Measurements from ENCODE around the gene TNFAIP8L2.

Gene TNFAIP8L2

GRCh38 chr1:151143986-151144385 is 12.5 kb upstream of the TNFAIP8L2 start:
- Histone ChIP-seq H3K27me3 (ENCODE audit: control insufficient read depth in 1 of 2, insufficient read depth in 1 of 2, low read length in 2 of 2) (peaks cover 8 to 21% of the 10 kb centered on the region in 2 experiments), H2BK5ac (ENCODE audit: low read depth, low read length, poor library complexity, severe bottlenecking) (no peak overlapping the region), H2BK120ac (ENCODE audit: low read depth, low read length) (no peak overlapping the region), H3K14ac (ENCODE audit: low read length in 2 of 2) (no peak overlapping the region), H3K4ac (ENCODE audit: low read depth in 1 of 2, low read length in 2 of 2) (no peak overlapping the region), H3K4me2 (ENCODE audit: low read length, poor library complexity, severe bottlenecking) (no peak overlapping the region), H2AK5ac (ENCODE audit: low read length, severe bottlenecking) (no peak overlapping the region), H3K79me1 (replicated peaks; ENCODE audit: low read length, poor library complexity, severe bottlenecking) (peaks cover 3% of the 10 kb centered on the region), H3K36me3 (ENCODE audit: control insufficient read depth in 1 of 2, insufficient read depth in 2 of 2, low read depth in 1 of 2, low read length in 2 of 2) (peaks cover 0 to 14% of the 10 kb centered on the region in 2 experiments), H3K4me1 (ENCODE audit: control insufficient read depth, insufficient read depth, low read depth, low read length) (peaks cover 22% of the 10 kb centered on the region), H3K18ac (ENCODE audit: low read depth in 1 of 2, low read length in 2 of 2) (no peak overlapping the region), H2AFZ (ENCODE audit: low read depth, low read length) (no peak overlapping the region), H4K91ac (ENCODE audit: low read length) (no peak overlapping the region), H4K8ac (ENCODE audit: low read length) (no peak overlapping the region), H3K4me3 (ENCODE audit: insufficient read depth in 1 of 2, low read depth in 1 of 2, low read length in 2 of 2) (no peak overlapping the region), H3K9ac (ENCODE audit: low read length) (no peak overlapping the region), H2BK15ac (ENCODE audit: low read depth, poor library complexity, severe bottlenecking) (no peak overlapping the region), H3K27ac (ENCODE audit: low read length, poor library complexity, severe bottlenecking) (no peak overlapping the region), H3K23ac (ENCODE audit: low read length in 2 of 2) (no peak overlapping the region), H3K9me3 (ENCODE audit: control insufficient read depth, low read length) (no peaks in the 10 kb centered on the region), H2BK12ac (ENCODE audit: low read length in 2 of 2) (no peak overlapping the region)
- 46% methylated on average over 4 of the region's 5 CpGs for WGBS
- DNase-seq: no peak

DNA sequence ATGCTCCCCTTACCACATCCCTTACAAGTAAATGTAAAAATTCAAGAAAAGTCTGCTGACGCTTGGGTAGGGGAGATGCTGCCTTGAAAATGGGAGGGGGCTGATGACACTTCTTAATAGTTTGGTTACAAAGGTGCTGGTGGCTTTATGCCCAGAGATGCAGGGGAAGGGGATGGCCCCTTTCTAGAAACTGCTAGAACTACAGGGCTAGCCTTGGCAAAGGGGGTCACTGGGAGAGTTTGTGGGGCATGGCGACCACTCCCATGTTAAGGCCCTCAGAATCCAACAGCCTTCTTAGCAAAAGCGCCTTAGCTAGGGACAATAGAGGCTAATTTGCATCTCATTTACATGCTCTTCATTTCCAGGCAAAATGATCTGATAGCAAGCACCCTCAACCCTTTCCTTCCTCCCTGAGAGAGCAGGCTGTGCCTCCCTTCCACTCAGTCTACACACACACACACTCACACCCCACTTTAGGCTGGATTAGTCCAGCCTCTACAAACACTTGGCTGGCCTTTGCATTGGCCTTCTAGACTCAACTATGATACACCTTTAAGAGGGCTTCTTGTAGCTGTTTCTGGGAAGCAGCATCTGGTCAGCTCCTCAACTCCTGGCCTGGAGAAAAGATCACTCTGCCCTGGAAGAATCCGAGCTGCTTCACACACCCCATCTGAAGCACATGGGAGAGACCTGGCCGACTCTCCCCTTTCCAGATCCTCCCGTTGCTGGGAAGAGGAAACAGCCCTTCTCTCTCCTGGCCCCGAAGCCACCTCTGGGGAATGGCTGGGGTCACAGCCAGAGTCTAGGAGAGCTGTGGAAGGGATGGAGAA is 11.8 kb upstream of the TNFAIP8L2 start:
- peaks cover 0 to 11% of the 10 kb centered on the region in 2 experiments for H3K36me3 ChIP-seq (ENCODE audit: control insufficient read depth in 1 of 2, insufficient read depth in 2 of 2, low read depth in 1 of 2, low read length in 2 of 2)
- H3K79me1 ChIP-seq (replicated peaks; ENCODE audit: low read length, poor library complexity, severe bottlenecking): peaks cover 3% of the 10 kb centered on the region
- H3K9me3 ChIP-seq (ENCODE audit: control insufficient read depth, low read length): no peaks in the 10 kb centered on the region
- no peak overlapping the region for H2BK15ac ChIP-seq (ENCODE audit: low read depth, poor library complexity, severe bottlenecking)
- H2BK12ac ChIP-seq (ENCODE audit: low read length in 2 of 2): no peak overlapping the region
- no peak overlapping the region for H2BK5ac ChIP-seq (ENCODE audit: low read depth, low read length, poor library complexity, severe bottlenecking)
- no peak overlapping the region for H3K14ac ChIP-seq (ENCODE audit: low read length in 2 of 2)
- H3K4me1 ChIP-seq (ENCODE audit: control insufficient read depth, insufficient read depth, low read depth, low read length): peaks cover 22% of the 10 kb centered on the region
- no peak for DNase-seq
- no peak overlapping the region for H4K91ac ChIP-seq (ENCODE audit: low read length)
- peak overlapping the region; percentile 71 for H3K9ac ChIP-seq (ENCODE audit: low read length)
- H3K18ac ChIP-seq (ENCODE audit: low read depth in 1 of 2, low read length in 2 of 2): no peak overlapping the region
- H3K4me2 ChIP-seq (ENCODE audit: low read length, poor library complexity, severe bottlenecking): no peak overlapping the region
- H2AK5ac ChIP-seq (ENCODE audit: low read length, severe bottlenecking): no peak overlapping the region
- H3K27ac ChIP-seq (ENCODE audit: low read length, poor library complexity, severe bottlenecking): no peak overlapping the region
- H2AFZ ChIP-seq (ENCODE audit: low read depth, low read length): no peak overlapping the region
- H3K27me3 ChIP-seq (ENCODE audit: control insufficient read depth in 1 of 2, insufficient read depth in 1 of 2, low read length in 2 of 2): peaks cover 8 to 21% of the 10 kb centered on the region in 2 experiments
- WGBS: 80% methylated on average over 4 of the region's 7 CpGs
- no peak overlapping the region for H3K4ac ChIP-seq (ENCODE audit: low read depth in 1 of 2, low read length in 2 of 2)
- H3K4me3 ChIP-seq (ENCODE audit: insufficient read depth in 1 of 2, low read depth in 1 of 2, low read length in 2 of 2): no peak overlapping the region
- H2BK120ac ChIP-seq (ENCODE audit: low read depth, low read length): no peak overlapping the region
- peak overlapping the region in 1 of 2 experiments; percentile 79 for H3K23ac ChIP-seq (ENCODE audit: low read length in 2 of 2)
- no peak overlapping the region for H4K8ac ChIP-seq (ENCODE audit: low read length)

DNA sequence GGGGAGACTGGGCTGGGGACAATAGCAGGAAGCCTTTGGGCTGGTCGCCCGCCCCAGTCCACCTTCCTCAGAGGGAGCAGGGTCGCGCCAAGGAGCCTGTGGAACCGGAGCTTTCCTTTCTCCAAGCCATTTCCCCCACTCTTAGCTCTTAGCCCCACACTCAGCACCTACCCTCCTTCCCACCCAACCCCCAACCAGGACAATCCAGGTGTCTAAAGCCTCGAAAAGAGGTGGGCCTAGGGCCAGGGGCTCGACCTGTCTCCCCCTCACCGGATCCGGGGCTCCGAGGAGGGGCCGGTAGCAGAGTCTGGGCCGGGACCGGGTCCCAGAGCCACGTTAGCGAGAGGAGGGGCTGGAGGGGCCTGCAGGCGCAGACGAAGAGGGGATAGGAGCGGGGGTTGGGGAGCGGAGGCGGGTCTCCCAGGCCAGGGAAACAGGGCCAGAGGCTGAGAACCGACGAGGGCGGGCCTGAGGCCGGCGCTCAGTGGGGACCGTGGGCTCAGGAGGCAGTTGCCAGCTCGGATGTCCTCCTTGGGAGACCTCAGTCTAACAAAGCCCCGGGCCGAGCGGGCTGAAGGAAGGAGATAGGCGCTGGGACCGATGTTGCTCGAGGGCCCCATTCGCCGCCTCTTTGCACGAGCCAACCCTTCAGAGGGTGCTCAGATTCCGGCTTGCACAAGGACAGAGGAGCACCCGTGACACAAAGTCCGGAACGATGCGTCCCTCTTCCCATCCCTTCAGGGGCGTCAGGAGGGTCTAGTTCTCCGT is 11.0 kb upstream of the TNFAIP8L2 start:
- Histone ChIP-seq H3K14ac (ENCODE audit: low read length in 2 of 2) (no peak overlapping the region), H3K79me1 (replicated peaks; ENCODE audit: low read length, poor library complexity, severe bottlenecking) (peaks cover 3% of the 10 kb centered on the region), H3K23ac (ENCODE audit: low read length in 2 of 2) (peak overlapping the region in 1 of 2 experiments; percentile 79), H3K27me3 (ENCODE audit: control insufficient read depth in 1 of 2, insufficient read depth in 1 of 2, low read length in 2 of 2) (peaks cover 8 to 21% of the 10 kb centered on the region in 2 experiments), H3K36me3 (ENCODE audit: control insufficient read depth in 1 of 2, insufficient read depth in 2 of 2, low read depth in 1 of 2, low read length in 2 of 2) (peaks cover 0 to 9% of the 10 kb centered on the region in 2 experiments), H2AFZ (ENCODE audit: low read depth, low read length) (no peak overlapping the region), H3K18ac (ENCODE audit: low read depth in 1 of 2, low read length in 2 of 2) (no peak overlapping the region), H3K4ac (ENCODE audit: low read depth in 1 of 2, low read length in 2 of 2) (no peak overlapping the region), H2BK120ac (ENCODE audit: low read depth, low read length) (no peak overlapping the region), H4K91ac (ENCODE audit: low read length) (no peak overlapping the region), H4K8ac (ENCODE audit: low read length) (peak overlapping the region; percentile 19), H3K9me3 (ENCODE audit: control insufficient read depth, low read length) (no peaks in the 10 kb centered on the region), H3K4me2 (ENCODE audit: low read length, poor library complexity, severe bottlenecking) (peak overlapping the region; percentile 81), H3K4me3 (ENCODE audit: insufficient read depth in 1 of 2, low read depth in 1 of 2, low read length in 2 of 2) (peak overlapping the region; percentile 81 to 82), H2AK5ac (ENCODE audit: low read length, severe bottlenecking) (no peak overlapping the region), H2BK15ac (ENCODE audit: low read depth, poor library complexity, severe bottlenecking) (no peak overlapping the region), H3K4me1 (ENCODE audit: control insufficient read depth, insufficient read depth, low read depth, low read length) (peaks cover 22% of the 10 kb centered on the region), H2BK5ac (ENCODE audit: low read depth, low read length, poor library complexity, severe bottlenecking) (no peak overlapping the region), H2BK12ac (ENCODE audit: low read length in 2 of 2) (no peak overlapping the region), H3K27ac (ENCODE audit: low read length, poor library complexity, severe bottlenecking) (no peak overlapping the region), H3K9ac (ENCODE audit: low read length) (peak overlapping the region; percentile 71)
- WGBS: 12% methylated on average over 43 of the region's 43 CpGs
- DNase-seq: peak; percentile 46

GRCh38 chr1:151146072-151146411 is 10.4 kb upstream of the TNFAIP8L2 start:
- H3K4ac ChIP-seq (ENCODE audit: low read depth in 1 of 2, low read length in 2 of 2): no peak overlapping the region
- H3K9me3 ChIP-seq (ENCODE audit: control insufficient read depth, low read length): no peaks in the 10 kb centered on the region
- no peak overlapping the region for H3K14ac ChIP-seq (ENCODE audit: low read length in 2 of 2)
- H3K79me1 ChIP-seq (replicated peaks; ENCODE audit: low read length, poor library complexity, severe bottlenecking): peaks cover 3% of the 10 kb centered on the region
- H2BK5ac ChIP-seq (ENCODE audit: low read depth, low read length, poor library complexity, severe bottlenecking): no peak overlapping the region
- H3K4me1 ChIP-seq (ENCODE audit: control insufficient read depth, insufficient read depth, low read depth, low read length): peaks cover 22% of the 10 kb centered on the region
- peak overlapping the region; percentile 71 for H3K9ac ChIP-seq (ENCODE audit: low read length)
- H2BK120ac ChIP-seq (ENCODE audit: low read depth, low read length): no peak overlapping the region
- peak overlapping the region; percentile 94 for H2AFZ ChIP-seq (ENCODE audit: low read depth, low read length)
- H3K18ac ChIP-seq (ENCODE audit: low read depth in 1 of 2, low read length in 2 of 2): peak overlapping the region in 1 of 2 experiments; percentile 28
- peak overlapping the region; percentile 81 for H3K4me2 ChIP-seq (ENCODE audit: low read length, poor library complexity, severe bottlenecking)
- no peak overlapping the region for H2AK5ac ChIP-seq (ENCODE audit: low read length, severe bottlenecking)
- no peak overlapping the region for H4K91ac ChIP-seq (ENCODE audit: low read length)
- H3K27me3 ChIP-seq (ENCODE audit: control insufficient read depth in 1 of 2, insufficient read depth in 1 of 2, low read length in 2 of 2): peaks cover 8 to 21% of the 10 kb centered on the region in 2 experiments
- H4K8ac ChIP-seq (ENCODE audit: low read length): no peak overlapping the region
- H2BK15ac ChIP-seq (ENCODE audit: low read depth, poor library complexity, severe bottlenecking): no peak overlapping the region
- H3K23ac ChIP-seq (ENCODE audit: low read length in 2 of 2): peak overlapping the region in 1 of 2 experiments; percentile 94
- peaks cover 0 to 9% of the 10 kb centered on the region in 2 experiments for H3K36me3 ChIP-seq (ENCODE audit: control insufficient read depth in 1 of 2, insufficient read depth in 2 of 2, low read depth in 1 of 2, low read length in 2 of 2)
- WGBS: under 1% methylated on average over 24 of the region's 26 CpGs
- no peak overlapping the region for H3K27ac ChIP-seq (ENCODE audit: low read length, poor library complexity, severe bottlenecking)
- H3K4me3 ChIP-seq (ENCODE audit: insufficient read depth in 1 of 2, low read depth in 1 of 2, low read length in 2 of 2): peak overlapping the region; percentile 81 to 82
- no peak for DNase-seq
- H2BK12ac ChIP-seq (ENCODE audit: low read length in 2 of 2): no peak overlapping the region

Data from mesenchymal stem cell (in vitro differentiated cells and primary cell).